Measurements from ENCODE around the gene MEAK7.

The MEAK7 gene, protein sequence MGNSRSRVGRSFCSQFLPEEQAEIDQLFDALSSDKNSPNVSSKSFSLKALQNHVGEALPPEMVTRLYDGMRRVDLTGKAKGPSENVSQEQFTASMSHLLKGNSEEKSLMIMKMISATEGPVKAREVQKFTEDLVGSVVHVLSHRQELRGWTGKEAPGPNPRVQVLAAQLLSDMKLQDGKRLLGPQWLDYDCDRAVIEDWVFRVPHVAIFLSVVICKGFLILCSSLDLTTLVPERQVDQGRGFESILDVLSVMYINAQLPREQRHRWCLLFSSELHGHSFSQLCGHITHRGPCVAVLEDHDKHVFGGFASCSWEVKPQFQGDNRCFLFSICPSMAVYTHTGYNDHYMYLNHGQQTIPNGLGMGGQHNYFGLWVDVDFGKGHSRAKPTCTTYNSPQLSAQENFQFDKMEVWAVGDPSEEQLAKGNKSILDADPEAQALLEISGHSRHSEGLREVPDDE

DNA sequence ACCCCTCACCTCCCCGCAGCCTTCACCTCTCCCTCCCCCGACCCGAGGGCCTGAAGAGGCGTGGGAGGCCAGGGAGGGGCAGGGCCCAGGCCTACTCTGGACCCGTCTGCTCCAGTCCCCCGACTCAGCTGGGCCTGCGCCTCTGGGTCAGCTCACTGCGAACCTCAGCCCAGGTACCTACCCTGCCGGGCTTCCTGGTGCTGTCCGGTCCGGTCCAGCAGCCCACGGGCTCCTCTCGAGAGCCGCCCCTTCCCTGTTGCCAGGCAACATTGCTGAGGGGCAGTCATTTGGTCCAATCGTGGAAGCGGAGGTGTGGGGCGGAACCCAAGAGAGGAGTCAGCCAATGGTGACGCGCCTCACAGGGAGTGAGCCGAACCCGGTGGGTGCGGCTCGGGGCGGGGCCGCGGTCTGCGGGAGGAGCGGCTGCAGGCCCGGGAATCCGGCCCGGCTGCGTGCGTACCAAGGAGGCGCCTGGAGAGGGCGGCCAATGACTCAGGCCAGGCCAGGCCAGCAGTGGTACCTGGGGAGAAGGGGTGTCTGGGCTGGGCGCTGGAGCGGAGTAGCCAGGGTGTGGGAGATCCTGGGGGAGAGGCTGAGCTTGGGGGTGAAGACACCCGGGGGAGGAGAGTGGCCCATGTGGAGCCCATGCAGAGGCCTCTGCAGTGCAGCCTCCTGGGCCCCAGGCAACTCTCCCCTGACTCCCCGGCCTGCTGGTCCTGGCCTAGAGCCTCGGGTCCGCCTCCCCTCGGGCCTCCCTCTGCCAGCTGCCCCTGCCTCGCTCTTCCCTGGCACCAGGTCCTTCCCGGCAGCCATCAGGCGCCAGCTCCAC lies at the start of gene MEAK7:
Gene MEAK7, minus strand, starts transcription at position 240 of the 829 bp plus-strand sequence. CDS start 6,573 bp downstream, outside the sequence.
- peak within 1 kb of the TSS; percentile 58 for H3K27ac ChIP-seq
- TF ChIP-seq ZFX (IDR thresholded peaks at IDR 0.05; ENCODE audit: borderline replicate concordance), result no peak
- TF ChIP-seq, protein P1, sequence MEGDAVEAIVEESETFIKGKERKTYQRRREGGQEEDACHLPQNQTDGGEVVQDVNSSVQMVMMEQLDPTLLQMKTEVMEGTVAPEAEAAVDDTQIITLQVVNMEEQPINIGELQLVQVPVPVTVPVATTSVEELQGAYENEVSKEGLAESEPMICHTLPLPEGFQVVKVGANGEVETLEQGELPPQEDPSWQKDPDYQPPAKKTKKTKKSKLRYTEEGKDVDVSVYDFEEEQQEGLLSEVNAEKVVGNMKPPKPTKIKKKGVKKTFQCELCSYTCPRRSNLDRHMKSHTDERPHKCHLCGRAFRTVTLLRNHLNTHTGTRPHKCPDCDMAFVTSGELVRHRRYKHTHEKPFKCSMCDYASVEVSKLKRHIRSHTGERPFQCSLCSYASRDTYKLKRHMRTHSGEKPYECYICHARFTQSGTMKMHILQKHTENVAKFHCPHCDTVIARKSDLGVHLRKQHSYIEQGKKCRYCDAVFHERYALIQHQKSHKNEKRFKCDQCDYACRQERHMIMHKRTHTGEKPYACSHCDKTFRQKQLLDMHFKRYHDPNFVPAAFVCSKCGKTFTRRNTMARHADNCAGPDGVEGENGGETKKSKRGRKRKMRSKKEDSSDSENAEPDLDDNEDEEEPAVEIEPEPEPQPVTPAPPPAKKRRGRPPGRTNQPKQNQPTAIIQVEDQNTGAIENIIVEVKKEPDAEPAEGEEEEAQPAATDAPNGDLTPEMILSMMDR (IDR thresholded peaks at IDR 0.05), result peak; percentile 14

DNA sequence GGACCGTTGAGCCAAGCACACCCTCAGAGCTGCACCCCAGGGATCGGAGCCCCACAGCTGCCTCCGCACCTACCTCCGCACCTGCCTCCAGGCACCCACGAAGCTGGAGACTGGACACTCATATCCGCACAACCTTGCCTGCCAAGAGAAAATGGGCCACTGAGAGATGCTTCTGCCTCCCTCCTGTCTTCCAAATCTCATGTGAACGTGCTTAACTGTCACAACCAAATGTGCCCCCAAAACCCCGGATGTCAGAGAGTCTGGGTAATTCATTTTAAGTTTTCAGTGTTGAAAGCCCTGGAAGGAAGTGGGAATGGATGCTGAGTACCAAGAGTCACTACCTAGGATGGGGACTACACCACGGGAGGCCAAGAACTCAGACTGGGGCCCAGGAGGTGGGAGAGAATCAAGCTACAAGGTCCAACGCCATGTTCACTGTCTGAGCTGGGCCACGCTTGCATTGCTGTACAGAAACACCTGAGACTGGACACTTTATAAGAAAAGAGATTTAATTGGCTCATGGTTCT lies 49.5 kb upstream of the MEAK7 start:
- TF ChIP-seq, protein P1 (IDR thresholded peaks at IDR 0.05), result no peak
- no peak for TF ChIP-seq ZFX (IDR thresholded peaks at IDR 0.05; ENCODE audit: borderline replicate concordance)
- no peak overlapping the region for H3K27ac ChIP-seq

DNA sequence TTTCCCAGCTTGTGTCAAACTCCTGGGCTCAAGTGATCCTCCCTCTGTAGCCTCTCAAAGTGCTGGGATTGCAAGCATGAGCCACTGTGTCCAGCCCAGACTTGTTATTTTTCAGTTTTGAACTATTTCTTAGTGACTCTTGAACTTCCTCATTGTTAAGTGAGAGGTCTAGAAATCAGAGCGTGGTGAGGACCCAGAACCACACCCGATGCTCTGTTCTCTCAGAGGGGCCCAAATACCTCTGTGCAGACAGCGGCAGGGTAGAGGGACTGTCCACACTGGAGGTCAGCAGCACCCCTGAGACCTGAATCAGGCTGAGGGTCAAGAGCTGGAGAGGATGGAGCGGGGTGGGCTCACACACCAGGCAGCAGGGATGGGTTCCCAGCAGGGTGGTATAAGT lies 47.7 kb upstream of the MEAK7 start:
- no peak overlapping the region for H3K27ac ChIP-seq
- TF ChIP-seq, protein P1 (IDR thresholded peaks at IDR 0.05), result no peak

DNA sequence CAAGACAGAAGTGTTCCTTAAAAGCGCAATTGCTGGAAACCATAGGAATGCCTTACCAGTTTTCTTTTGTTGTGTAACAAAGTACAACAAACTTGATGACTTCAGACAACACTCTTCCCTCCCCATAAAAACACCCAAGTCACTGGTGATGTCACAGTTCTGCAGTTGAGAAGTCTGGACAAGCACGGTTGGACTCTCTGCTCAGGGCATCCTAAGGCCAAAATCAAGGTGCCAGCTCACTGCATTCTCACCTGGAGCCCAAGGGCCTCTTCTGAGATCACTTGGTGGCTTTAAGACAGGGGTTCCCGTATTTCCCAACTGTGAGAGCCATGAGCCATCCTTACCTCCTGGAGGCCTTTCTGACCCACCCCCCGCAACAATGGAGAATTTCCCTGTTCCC lies 45.6 kb upstream of the MEAK7 start:
- TF ChIP-seq, protein P1 (IDR thresholded peaks at IDR 0.05), result no peak
- no peak for TF ChIP-seq ZFX (IDR thresholded peaks at IDR 0.05; ENCODE audit: borderline replicate concordance)
- no peak overlapping the region for H3K27ac ChIP-seq

DNA sequence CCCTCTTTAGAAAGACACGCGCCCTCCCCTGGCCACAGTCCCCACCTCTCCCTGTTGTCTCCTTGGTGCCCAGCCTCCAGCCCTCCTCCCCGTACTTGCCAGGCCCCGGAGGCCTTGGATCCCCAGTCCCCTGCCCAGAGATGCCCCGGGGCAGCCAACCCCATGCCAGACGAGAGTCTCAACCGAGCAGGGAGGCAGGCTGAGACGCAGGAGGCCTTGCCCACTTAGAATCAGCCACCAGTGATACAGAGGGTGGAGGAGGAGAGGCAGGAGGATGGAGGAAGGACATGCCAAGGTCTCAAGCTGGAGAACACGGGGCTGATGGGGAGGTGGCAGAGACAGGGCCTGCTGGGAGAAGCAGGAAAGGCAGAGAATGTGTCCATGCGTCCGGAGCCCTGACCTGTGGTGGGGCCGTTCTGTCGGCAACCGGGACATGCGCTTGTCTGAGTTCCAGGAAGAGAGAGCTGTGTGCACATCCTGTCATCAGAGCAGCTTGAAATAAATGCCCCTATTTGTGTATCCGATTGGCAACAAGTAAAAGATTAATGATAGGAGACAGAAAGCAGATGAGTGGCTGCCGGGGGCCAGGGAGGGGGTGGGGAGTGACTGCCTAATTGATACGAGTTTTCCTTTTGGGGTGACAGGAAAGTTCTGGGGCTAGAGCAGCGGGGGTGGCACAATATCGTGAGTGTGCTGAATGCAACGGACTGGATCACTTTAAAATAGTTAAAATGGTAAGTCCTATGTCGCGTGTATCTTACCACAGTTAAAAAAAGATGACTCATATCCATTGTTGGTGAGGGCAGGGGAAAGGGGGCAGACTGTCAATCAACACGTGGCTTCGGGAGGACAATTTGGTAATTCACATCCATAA lies 44.7 kb upstream of the MEAK7 start:
- TF ChIP-seq ZFX (IDR thresholded peaks at IDR 0.05; ENCODE audit: borderline replicate concordance), result no peak
- TF ChIP-seq, protein P1 (IDR thresholded peaks at IDR 0.05), result no peak
- no peak overlapping the region for H3K27ac ChIP-seq

DNA sequence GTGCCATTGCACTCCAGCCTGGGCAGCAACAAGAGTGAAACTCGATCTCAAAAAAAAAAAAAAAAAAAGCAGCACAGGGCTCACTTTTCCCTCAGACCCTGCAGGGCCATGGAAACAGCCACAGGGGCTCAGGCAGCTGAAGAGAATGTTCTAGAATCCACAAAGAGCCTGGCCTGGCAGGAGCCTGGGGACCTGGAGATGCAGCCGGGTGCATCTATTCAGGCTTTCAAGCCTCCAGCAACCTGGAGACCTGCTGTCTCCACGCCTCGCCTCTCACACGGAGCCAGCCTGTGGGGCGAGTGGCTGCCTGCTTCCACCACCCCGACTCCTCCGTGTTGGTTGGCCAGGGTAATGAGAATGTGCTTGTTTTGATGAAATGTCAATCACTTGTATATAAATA lies 44.0 kb upstream of the MEAK7 start:
- no peak for TF ChIP-seq ZFX (IDR thresholded peaks at IDR 0.05; ENCODE audit: borderline replicate concordance)
- TF ChIP-seq, protein P1 (IDR thresholded peaks at IDR 0.05), result no peak

More for the DNA sequence above, 44.0 kb upstream of the MEAK7 start:
- no peak overlapping the region for H3K27ac ChIP-seq
